ENCODE measurements around the gene CDC27. TPM values are rescaled to one million over a fixed set of nuclear protein-coding genes. Genes with fewer than 3 reads are reported as not detected.
A peak's percentile ranks its signal among the peaks of the same experiment; 100 is the strongest.
"Not testable (repeated sequence)": the region's sequence is repeated elsewhere in the genome, so short reads cannot be mapped to it uniquely, and the experiment has no call there.

The CDC27 gene
- total RNA-seq, 8 experiments from 2014 or later = 32.6 to 72.2 (median 53.3) TPM

DNA sequence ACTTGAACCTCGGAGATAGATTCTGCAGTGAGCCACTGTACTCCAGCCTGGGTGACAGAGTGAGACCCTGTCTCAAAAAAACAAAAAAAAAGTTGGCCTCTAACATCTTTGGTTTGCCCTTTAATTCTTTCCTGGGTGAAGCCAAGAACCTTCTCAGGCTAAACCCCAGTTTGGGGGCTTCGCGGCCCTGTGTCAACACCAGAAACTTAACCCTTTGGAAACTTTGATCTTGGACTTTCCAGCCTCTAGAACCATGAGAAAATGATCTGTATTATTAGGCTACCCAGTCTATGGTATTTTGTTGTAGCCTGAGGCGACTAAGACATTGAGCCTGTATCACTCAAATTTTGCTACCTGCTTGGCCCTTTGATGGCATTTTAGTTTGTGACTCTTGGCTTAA lies 86.2 kb downstream of the CDC27 start:
- Histone ChIP-seq H3K4me3 (no peak overlapping the region), H3K27ac (no peak overlapping the region), H3K4me1 (replicated peaks in 1 of 2) (peaks cover 5 to 11% of the 10 kb centered on the region in 2 donors)
- in situ Hi-C loops (cut with MboI; ENCODE audit: low pct_unique_long_range_greater_than_20kb in 2 of 9, low sequenced_read_pairs in 9 of 9, unreplicated experiment in 9 of 9) = no loop called here
- 80 to 100% (median 95%) methylated on average over 1 to 4 of the region's 4 CpGs; no CpG with 5 or more reads in 2 of the 10 experiments for WGBS, 10 experiments
- ATAC-seq (replicated peaks in 6 of 8) = no peak

DNA sequence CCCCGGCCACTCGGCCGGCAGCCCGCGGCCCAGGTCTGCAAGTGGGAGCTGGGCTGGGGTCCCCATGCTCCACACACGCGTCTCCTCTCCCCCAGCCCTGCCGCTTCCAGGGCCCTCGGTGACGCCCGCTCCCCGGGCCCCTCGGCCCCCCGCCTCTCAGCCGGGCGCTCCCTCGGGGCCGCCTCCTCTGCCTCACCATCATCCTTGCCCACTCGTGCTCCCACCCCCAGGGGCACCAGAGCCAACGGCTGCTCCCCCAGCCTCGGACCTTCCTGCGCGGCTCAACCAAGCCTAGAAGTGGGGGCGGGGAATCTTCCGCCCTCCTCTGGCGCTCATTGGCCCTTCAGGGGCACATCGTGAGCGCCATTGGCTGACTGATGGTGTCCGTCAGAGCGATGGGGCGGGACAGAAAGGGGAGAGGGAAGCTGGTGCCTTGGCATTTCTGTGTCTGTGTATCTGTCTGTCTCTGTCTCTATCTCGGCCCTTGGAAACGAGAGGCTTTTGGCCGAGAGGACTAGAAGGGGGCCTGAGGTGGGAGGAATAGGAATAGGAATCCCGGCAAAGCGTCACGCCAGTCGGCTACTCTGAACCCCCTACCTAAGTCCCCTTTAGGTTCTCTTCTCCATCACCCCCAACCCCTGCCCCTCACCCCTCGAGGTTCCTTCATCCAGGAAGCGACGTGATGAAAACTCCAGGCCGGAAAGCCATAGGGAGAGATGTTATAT lies 88.9 kb downstream of the CDC27 start:
- ATAC-seq (replicated peaks in 6 of 8) = peak; percentile 97 to 99 (median 99)
- Histone ChIP-seq H3K4me1 (replicated peaks in 1 of 2) (peaks cover 5 to 11% of the 10 kb centered on the region in 2 donors), H3K4me3 (peak overlapping the region; percentile 74 to 100 (median 97)), H3K27ac (peak overlapping the region; percentile 64 to 73)
- 0% methylated on average over 2 to 6 of the region's 42 CpGs; no CpG with 5 or more reads in 5 of the 10 experiments for WGBS, 10 experiments
- in situ Hi-C loops (cut with MboI; ENCODE audit: low pct_unique_long_range_greater_than_20kb in 2 of 9, low sequenced_read_pairs in 9 of 9, unreplicated experiment in 9 of 9) = no loop called here

DNA sequence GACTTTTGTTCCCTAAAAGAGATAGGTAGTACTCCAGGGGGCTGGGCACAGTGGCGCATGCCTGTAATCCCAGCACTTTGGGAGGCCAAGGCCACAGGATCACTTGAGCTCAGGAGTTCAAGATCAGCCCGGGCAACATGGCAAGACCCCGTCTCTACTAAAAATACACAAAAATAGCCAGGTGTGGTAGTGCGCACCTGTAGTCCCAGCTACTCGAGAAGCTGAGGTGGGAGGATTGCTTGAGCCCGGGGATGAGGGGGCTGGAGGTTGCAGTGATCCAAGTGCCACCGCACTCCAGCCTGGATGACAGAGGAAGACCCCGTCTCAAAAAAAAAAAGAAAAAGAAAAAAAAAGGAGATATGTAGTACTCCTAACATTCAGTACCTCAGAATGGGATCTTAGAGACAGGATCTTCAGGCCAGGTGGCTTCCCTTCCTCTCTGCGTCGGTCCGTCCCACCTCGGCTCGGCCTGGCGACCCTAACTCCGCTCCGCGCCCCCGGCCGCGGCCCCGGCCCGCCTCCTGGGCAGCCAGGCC lies 89.6 kb downstream of the CDC27 start:
- H3K4me3 ChIP-seq = peak overlapping the region; percentile 74 to 100 (median 97)
- in situ Hi-C loops (cut with MboI; ENCODE audit: low pct_unique_long_range_greater_than_20kb in 2 of 9, low sequenced_read_pairs in 9 of 9, unreplicated experiment in 9 of 9) = no loop called here
- ATAC-seq (replicated peaks in 6 of 8) = peak in 3 of 8 experiments; percentile 10 to 49 (median 11)

DNA sequence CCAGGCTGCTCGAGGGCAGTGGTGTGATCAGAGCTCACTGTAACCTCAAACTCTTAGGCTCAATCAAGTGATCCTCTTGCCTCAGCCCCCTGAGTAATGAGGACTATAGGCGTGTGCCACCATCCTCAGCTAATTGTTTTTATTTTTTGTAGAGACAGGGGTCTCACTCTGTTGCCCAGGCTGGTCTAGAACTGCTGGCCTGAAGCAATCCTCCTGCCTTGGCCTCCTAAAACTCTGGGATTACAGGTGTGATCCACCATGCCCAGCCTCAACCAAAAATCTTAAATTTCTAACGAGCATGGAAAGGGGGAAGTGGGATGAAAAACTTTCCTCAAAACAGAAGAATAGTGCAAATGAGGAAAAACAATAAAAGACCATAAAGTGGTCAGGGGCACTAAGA lies 92.8 kb downstream of the CDC27 start:
- H3K4me1 ChIP-seq (replicated peaks in 1 of 2) = peaks cover 5 to 11% of the 10 kb centered on the region in 2 donors
- no peak overlapping the region for H3K27ac ChIP-seq
- 70 to 100% (median 92%) methylated on average over 1 to 3 of the region's 3 CpGs; no CpG with 5 or more reads in 1 of the 10 experiments for WGBS, 10 experiments
- in situ Hi-C loops (cut with MboI; ENCODE audit: low pct_unique_long_range_greater_than_20kb in 2 of 9, low sequenced_read_pairs in 9 of 9, unreplicated experiment in 9 of 9) = no loop called here
- no peak overlapping the region for H3K4me3 ChIP-seq
- no peak for ATAC-seq (replicated peaks in 6 of 8)

More for the DNA sequence above, 89.6 kb downstream of the CDC27 start:
- 0 to 50% (median 8%) methylated on average over 1 to 16 of the region's 22 CpGs; no CpG with 5 or more reads in 1 of the 10 experiments for WGBS, 10 experiments
- Histone ChIP-seq H3K4me1 (replicated peaks in 1 of 2) (peaks cover 5 to 11% of the 10 kb centered on the region in 2 donors), H3K27ac (peak overlapping the region; percentile 59 to 73)

DNA sequence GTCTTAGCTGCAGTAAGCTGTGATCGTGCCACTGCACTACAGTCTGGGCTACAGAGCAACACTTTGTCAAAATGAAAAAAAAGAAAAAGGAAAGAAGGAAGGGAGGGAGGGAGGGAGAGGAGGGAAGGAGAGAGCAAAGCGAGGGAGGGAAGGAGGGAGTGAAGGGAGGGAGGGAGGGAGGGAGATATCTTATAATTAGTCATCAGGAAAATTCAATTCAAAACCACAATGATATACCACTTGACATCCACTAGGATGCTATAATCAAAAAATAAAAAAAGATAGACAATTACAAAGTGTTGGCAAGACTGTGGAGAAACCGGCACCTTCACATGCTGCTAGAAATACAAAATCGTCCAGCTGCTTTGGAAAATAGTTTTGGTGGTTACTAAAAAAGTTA lies 93.8 kb downstream of the CDC27 start:
- WGBS, 10 experiments = 0 to 100% (median 91%) methylated on average over 1 to 2 of the region's 4 CpGs; no CpG with 5 or more reads in 2 of the 10 experiments
- Histone ChIP-seq H3K4me1 (replicated peaks in 1 of 2) (peaks cover 5 to 11% of the 10 kb centered on the region in 2 donors), H3K4me3 (no peak overlapping the region), H3K27ac (no peak overlapping the region)
- in situ Hi-C loops (cut with MboI; ENCODE audit: low pct_unique_long_range_greater_than_20kb in 2 of 9, low sequenced_read_pairs in 9 of 9, unreplicated experiment in 9 of 9) = no loop called here
- ATAC-seq (replicated peaks in 6 of 8) = no peak

DNA sequence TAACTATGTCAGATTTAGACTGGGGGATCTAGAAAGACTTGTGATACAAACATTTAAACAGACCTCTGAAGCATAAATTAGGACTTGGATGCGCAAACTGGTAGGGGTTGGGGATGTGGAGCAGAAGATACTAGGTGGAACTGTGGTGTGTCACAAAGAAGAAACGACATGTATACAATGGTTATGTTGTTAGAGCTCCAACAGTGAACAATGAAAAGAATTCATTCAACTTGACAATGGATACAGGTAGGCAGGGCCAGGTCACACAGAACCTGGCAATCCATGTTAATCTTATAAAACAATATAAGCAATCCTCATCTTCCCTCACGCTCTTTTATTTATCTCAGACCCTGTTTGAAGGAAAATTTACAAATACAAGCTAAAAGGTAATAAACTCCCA lies 102.0 kb downstream of the CDC27 start:
- Histone ChIP-seq H3K4me3 (no peak overlapping the region), H3K4me1 (replicated peaks in 1 of 2) (no peaks in the 10 kb centered on the region), H3K27ac (no peak overlapping the region)
- 69 to 100% (median 91%) methylated on average over 1 to 3 of the region's 3 CpGs for WGBS, 10 experiments
- no peak for ATAC-seq (replicated peaks in 6 of 8)
- in situ Hi-C loops (cut with MboI; ENCODE audit: low pct_unique_long_range_greater_than_20kb in 2 of 9, low sequenced_read_pairs in 9 of 9, unreplicated experiment in 9 of 9) = no loop called here

DNA sequence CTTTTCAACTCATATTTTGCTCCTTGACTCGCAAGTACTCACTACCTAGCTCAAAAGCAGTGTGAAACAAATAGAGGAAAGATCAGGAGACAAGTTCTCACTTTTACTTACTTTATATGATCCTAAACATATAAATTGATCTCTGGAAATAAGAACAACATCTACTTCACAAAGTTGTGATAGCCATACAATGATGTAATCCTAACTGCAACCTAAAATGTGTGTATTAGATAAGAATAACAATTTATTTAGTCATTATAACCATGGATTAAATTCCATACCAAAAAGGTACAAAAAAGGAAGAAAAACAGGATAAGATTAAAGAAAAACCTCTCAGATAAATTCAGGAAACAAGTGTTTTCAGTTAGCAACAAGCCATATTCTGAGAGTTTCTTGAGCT lies 103.4 kb downstream of the CDC27 start:
- in situ Hi-C loops (cut with MboI; ENCODE audit: low pct_unique_long_range_greater_than_20kb in 2 of 9, low sequenced_read_pairs in 9 of 9, unreplicated experiment in 9 of 9) = no loop called here
- H3K27ac ChIP-seq = no peak overlapping the region
- no peak for ATAC-seq (replicated peaks in 6 of 8)
- 88 to 100% (median 100%) methylated on average over 1 of the region's 1 CpG; no CpG with 5 or more reads in 4 of the 10 experiments for WGBS, 10 experiments
- no peaks in the 10 kb centered on the region for H3K4me1 ChIP-seq (replicated peaks in 1 of 2)
- H3K4me3 ChIP-seq = no peak overlapping the region

DNA sequence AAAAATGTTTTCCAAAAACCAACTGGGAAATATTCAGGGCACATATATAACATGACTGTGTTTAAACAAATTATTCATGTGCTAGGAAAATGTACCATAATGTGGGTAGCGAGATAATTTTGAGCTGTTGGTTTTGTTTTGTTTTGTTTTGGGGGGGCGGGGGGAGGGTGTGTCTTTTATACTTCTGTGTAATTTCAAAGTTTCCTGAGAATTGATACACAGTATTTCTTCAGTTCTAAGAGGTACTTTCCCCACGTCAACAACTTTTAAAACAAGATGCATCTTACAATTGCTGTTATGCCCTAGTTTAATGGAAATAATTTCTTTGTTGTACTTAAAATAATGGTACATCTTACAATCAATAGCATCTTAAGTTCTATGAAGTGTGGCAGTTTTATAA lies 110.3 kb downstream of the CDC27 start:
- H3K4me1 ChIP-seq (replicated peaks in 1 of 2) = no peaks in the 10 kb centered on the region
- in situ Hi-C loops (cut with MboI; ENCODE audit: low pct_unique_long_range_greater_than_20kb in 2 of 9, low sequenced_read_pairs in 9 of 9, unreplicated experiment in 9 of 9) = no loop called here
- no peak for ATAC-seq (replicated peaks in 6 of 8)
- H3K4me3 ChIP-seq = no peak overlapping the region
- WGBS, 10 experiments = 78 to 100% (median 100%) methylated on average over 1 to 3 of the region's 3 CpGs; no CpG with 5 or more reads in 2 of the 10 experiments
- no peak overlapping the region for H3K27ac ChIP-seq

DNA sequence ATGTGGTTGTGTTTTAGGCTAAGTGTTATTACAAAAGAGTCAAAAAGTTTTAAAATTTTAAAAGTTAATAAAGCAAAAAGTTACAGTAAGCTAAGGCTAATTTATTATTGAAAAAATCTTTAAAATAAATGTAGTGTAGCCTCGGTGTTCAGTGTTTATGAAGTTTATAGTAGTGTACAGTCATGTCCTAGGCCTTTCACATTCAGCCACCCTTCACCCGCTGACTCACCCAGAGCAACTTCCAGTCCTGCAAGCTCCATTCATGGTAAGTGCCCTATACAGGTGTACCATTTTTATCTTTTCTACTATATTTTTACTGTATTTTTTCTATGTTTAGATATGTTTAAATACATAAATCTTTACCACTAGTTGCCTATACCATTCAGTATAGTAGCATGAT lies 111.5 kb downstream of the CDC27 start:
- ATAC-seq (replicated peaks in 6 of 8) = no peak
- Histone ChIP-seq H3K4me1 (replicated peaks in 1 of 2) (peaks cover 3% of the 10 kb centered on the region in 2 donors), H3K27ac (no peak overlapping the region), H3K4me3 (no peak overlapping the region)
- in situ Hi-C loops (cut with MboI; ENCODE audit: low pct_unique_long_range_greater_than_20kb in 2 of 9, low sequenced_read_pairs in 9 of 9, unreplicated experiment in 9 of 9) = no loop called here
- WGBS, 10 experiments = 30 to 100% (median 93%) methylated on average over 1 to 2 of the region's 2 CpGs

DNA sequence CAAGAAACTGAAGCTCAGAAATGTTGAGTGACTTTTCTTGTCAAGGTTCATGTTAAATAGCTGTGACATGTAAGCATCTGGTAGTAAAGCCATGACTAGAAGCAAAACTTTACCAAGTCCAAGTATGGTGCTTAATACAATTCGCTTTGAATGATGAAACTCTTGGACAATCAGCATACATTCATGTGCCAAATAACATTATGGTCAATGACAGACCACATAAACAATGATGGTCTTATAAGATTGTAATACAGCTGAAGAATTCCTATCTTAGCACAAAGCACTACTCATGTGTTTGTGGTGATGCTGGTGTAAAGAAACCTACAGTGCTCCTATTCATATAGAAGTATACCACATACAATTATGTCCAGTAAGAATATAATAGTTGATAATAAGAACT lies 112.9 kb downstream of the CDC27 start:
- Histone ChIP-seq H3K4me3 (no peak overlapping the region), H3K27ac (no peak overlapping the region), H3K4me1 (replicated peaks in 1 of 2) (peaks cover 3% of the 10 kb centered on the region in 2 donors)
- in situ Hi-C loops (cut with MboI; ENCODE audit: low pct_unique_long_range_greater_than_20kb in 2 of 9, low sequenced_read_pairs in 9 of 9, unreplicated experiment in 9 of 9) = no loop called here
- 78 to 100% (median 100%) methylated on average over 1 of the region's 1 CpG for WGBS, 10 experiments
- ATAC-seq (replicated peaks in 6 of 8) = no peak

DNA sequence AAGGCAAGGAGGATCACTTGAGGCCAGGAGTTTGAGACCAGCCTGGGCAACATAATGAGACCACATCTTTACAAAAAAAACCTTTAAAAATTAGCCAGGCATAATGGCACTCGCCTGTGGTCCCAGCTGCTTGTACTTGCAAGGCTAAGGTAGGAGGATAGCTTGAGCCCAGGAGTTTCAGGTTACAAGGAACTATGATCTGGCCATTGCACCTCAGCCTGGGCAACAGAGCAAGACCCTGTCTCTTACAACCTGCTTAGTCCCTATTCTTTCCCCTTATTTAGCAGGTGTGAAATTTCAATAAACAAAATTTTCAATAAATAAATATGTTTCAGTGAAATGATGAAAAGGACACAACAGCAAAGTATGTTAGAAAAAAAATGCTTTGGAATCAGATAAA lies 114.7 kb downstream of the CDC27 start:
- 57 to 100% (median 80%) methylated on average over 1 of the region's 1 CpG; no CpG with 5 or more reads in 5 of the 10 experiments for WGBS, 10 experiments
- H3K4me1 ChIP-seq (replicated peaks in 1 of 2); in situ Hi-C loops (cut with MboI; ENCODE audit: low pct_unique_long_range_greater_than_20kb in 2 of 9, low sequenced_read_pairs in 9 of 9, unreplicated experiment in 9 of 9); H3K27ac ChIP-seq; ATAC-seq (replicated peaks in 6 of 8); H3K4me3 ChIP-seq: not testable (repeated sequence)

DNA sequence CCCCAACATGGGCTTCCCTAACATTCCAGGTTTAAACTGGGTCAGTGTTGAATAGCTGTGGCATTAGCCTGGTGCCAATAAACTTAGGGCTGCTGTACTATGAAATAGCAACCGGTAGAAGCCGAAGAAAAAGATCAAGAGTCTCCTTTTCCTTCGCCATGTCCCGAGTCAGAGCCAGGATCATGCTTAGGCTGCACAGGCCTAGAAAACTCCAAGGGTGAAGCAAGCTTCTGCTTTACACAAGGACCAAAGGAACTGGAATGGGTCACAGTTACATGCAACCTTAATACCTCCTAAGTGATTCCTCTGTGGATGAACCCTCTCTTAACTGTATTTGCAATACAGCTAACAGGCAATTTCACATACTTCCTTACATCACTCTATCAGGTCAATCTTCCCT lies 115.5 kb downstream of the CDC27 start:
- 58 to 96% methylated on average over 2 to 4 of the region's 4 CpGs; no CpG with 5 or more reads in 8 of the 10 experiments for WGBS, 10 experiments
- in situ Hi-C loops (cut with MboI; ENCODE audit: low pct_unique_long_range_greater_than_20kb in 2 of 9, low sequenced_read_pairs in 9 of 9, unreplicated experiment in 9 of 9); H3K27ac ChIP-seq; H3K4me1 ChIP-seq (replicated peaks in 1 of 2); H3K4me3 ChIP-seq; ATAC-seq (replicated peaks in 6 of 8): not testable (repeated sequence)

DNA sequence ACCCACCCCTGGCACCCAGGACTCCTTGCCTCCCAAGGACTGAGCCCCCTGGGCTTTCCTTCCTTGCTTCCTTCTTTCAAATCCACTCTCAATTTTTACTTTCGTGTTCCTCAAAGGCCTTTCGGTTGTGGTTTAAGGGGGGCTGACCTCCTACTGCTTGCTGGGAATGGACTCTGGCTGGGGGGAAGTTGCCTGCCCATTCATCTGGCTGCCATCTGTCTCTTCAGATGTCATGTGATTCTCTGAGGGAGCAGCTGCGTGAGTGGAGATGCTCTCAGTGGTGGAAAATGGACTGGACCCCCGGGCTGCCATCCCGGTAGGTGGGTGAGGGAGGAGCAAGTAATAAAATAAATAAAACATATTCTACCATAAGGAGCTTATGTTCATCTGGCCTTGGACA lies 116.2 kb downstream of the CDC27 start:
- H3K4me3 ChIP-seq = no peak overlapping the region
- ATAC-seq (replicated peaks in 6 of 8) = peak in 7 of 8 experiments; percentile 20 to 72 (median 45)
- H3K4me1 ChIP-seq (replicated peaks in 1 of 2) = peaks cover 3% of the 10 kb centered on the region in 2 donors
- WGBS, 10 experiments = 0 to 33% (median 10%) methylated on average over 1 to 5 of the region's 5 CpGs; no CpG with 5 or more reads in 5 of the 10 experiments
- in situ Hi-C loops (cut with MboI; ENCODE audit: low pct_unique_long_range_greater_than_20kb in 2 of 9, low sequenced_read_pairs in 9 of 9, unreplicated experiment in 9 of 9) = no loop called here
- H3K27ac ChIP-seq = no peak overlapping the region

All from motor neuron (in vitro differentiated cells).